GM19452 (cell line): ENCODE measurements around the gene MERTK.
A peak's percentile ranks its signal among the peaks of the same experiment; 100 is the strongest.
"Not testable (repeated sequence)": the region's sequence is repeated elsewhere in the genome, so short reads cannot be mapped to it uniquely, and the experiment has no call there.

Source experiments
- ATAC-seq: cut with Tn5 transposase; IDR thresholded peaks from one replicate; pipeline ENCODE4 v1.9.1; 2021; ENCODE audit not compliant: unreplicated experiment

MERTK gene

GRCh38 chr2:112040066-112040465 lies 141.7 kb downstream of the MERTK start:
- not testable (repeated sequence) for ATAC-seq

- ATAC-seq: not testable (repeated sequence)
These were observed 143.1 kb downstream of the MERTK start for GRCh38 chr2:112041460-112041859.

- no peak for ATAC-seq
These were observed 147.1 kb downstream of the MERTK start for GRCh38 chr2:112045446-112046014.

GRCh38 chr2:112046231-112046630 lies 147.8 kb downstream of the MERTK start:
- no peak for ATAC-seq

GRCh38 chr2:112047537-112048235 lies 149.3 kb downstream of the MERTK start:
- ATAC-seq: no peak

GRCh38 chr2:112048236-112048592 lies 149.8 kb downstream of the MERTK start:
- no peak for ATAC-seq

- no peak for ATAC-seq
These were observed 150.5 kb downstream of the MERTK start for GRCh38 chr2:112048887-112049286.

- no peak for ATAC-seq
These were observed 151.9 kb downstream of the MERTK start for GRCh38 chr2:112050316-112050715.

- ATAC-seq: peak; percentile 69
These were observed 155.8 kb downstream of the MERTK start for GRCh38 chr2:112053917-112054846.

GRCh38 chr2:112054847-112055729 lies 156.7 kb downstream of the MERTK start, which contains the start of gene TMEM87B:
TSS of gene TMEM87B (plus strand) at chr2:112055269. CDS start at chr2:112055592, 323 bp downstream.
- ATAC-seq: peak; percentile 58

- ATAC-seq: no peak
These were observed 157.6 kb downstream of the MERTK start for GRCh38 chr2:112055730-112056625.

- no peak for ATAC-seq
These were observed 158.2 kb downstream of the MERTK start for GRCh38 chr2:112056626-112056987.

- no peak for ATAC-seq
These were observed 161.3 kb downstream of the MERTK start for GRCh38 chr2:112059671-112060070.

- no peak for ATAC-seq
These were observed 162.9 kb downstream of the MERTK start for GRCh38 chr2:112061299-112061698.

- no peak for ATAC-seq
These were observed 163.4 kb downstream of the MERTK start for GRCh38 chr2:112061840-112062239.

GRCh38 chr2:112062894-112063293 lies 164.5 kb downstream of the MERTK start:
- ATAC-seq: no peak

- no peak for ATAC-seq
These were observed 167.1 kb downstream of the MERTK start for GRCh38 chr2:112065486-112065885.

GRCh38 chr2:112065966-112066365 lies 167.6 kb downstream of the MERTK start:
- ATAC-seq: no peak

GRCh38 chr2:112069794-112070193 lies 171.4 kb downstream of the MERTK start:
- ATAC-seq: not testable (repeated sequence)

GRCh38 chr2:112073875-112074274 lies 175.5 kb downstream of the MERTK start:
- no peak for ATAC-seq
